ENCODE measurements around the gene BDP1.
"Not testable (repeated sequence)": the region's sequence is repeated elsewhere in the genome, so short reads cannot be mapped to it uniquely, and the experiment has no call there.

The BDP1 gene

GRCh38 chr5:71533615-71534014, 78.2 kb downstream of the BDP1 start:
- H3K36me3 ChIP-seq (ENCODE audit: low read length), result peaks cover 27% of the 10 kb centered on the region; the same call in 1 of the 2 replicates
- H3F3A ChIP-seq (ENCODE audit: insufficient read depth), result 0 out of 2 replicates have a peak, but pooled peaks cover 7% of the 10 kb centered on the region
- H3K9ac ChIP-seq (ENCODE audit: low read length), result no peak overlapping the region
- H3K27me3 ChIP-seq (ENCODE audit: low read length), result no peaks in the 10 kb centered on the region
- H3K27ac ChIP-seq (ENCODE audit: low read depth, low read length), result no peak overlapping the region
- H3K9me3 ChIP-seq (ENCODE audit: insufficient read depth, low read length), result no peaks in the 10 kb centered on the region
- TF ChIP-seq, protein P1, sequence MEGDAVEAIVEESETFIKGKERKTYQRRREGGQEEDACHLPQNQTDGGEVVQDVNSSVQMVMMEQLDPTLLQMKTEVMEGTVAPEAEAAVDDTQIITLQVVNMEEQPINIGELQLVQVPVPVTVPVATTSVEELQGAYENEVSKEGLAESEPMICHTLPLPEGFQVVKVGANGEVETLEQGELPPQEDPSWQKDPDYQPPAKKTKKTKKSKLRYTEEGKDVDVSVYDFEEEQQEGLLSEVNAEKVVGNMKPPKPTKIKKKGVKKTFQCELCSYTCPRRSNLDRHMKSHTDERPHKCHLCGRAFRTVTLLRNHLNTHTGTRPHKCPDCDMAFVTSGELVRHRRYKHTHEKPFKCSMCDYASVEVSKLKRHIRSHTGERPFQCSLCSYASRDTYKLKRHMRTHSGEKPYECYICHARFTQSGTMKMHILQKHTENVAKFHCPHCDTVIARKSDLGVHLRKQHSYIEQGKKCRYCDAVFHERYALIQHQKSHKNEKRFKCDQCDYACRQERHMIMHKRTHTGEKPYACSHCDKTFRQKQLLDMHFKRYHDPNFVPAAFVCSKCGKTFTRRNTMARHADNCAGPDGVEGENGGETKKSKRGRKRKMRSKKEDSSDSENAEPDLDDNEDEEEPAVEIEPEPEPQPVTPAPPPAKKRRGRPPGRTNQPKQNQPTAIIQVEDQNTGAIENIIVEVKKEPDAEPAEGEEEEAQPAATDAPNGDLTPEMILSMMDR (IDR thresholded peaks at IDR 0.05; ENCODE audit: insufficient read depth, low read length, poor library complexity, severe bottlenecking), result no peak
- TF ChIP-seq EZH2phosphoT487 (conservative IDR thresholded peaks at IDR 0.05; ENCODE audit: low read length), result no peak
- no peak overlapping the region for H3K4me2 ChIP-seq (ENCODE audit: low read depth, low read length, poor library complexity, severe bottlenecking)
- no peaks in the 10 kb centered on the region for H3K79me2 ChIP-seq (ENCODE audit: insufficient read depth, low read length)
- no peaks in the 10 kb centered on the region for H4K20me1 ChIP-seq (ENCODE audit: low read depth, low read length)
- no peak overlapping the region for H2AFZ ChIP-seq (ENCODE audit: low read depth, low read length, severe bottlenecking)
- H3K4me3 ChIP-seq (ENCODE audit: insufficient read depth, low read length, poor library complexity, severe bottlenecking), result no peak overlapping the region
- no peaks in the 10 kb centered on the region for H3K9me2 ChIP-seq (replicated peaks; ENCODE audit: insufficient read depth, low read length)

- Histone ChIP-seq H3K9ac (ENCODE audit: low read length) (no peak overlapping the region), H3K36me3 (ENCODE audit: low read length) (peaks cover 33% of the 10 kb centered on the region; the same call in 1 of the 2 replicates), H3K27me3 (ENCODE audit: low read length) (no peaks in the 10 kb centered on the region), H3K9me2 (replicated peaks; ENCODE audit: insufficient read depth, low read length) (no peaks in the 10 kb centered on the region), H3K27ac (ENCODE audit: low read depth, low read length) (no peak overlapping the region), H3K79me2 (ENCODE audit: insufficient read depth, low read length) (no peaks in the 10 kb centered on the region), H3K9me3 (ENCODE audit: insufficient read depth, low read length) (no peaks in the 10 kb centered on the region), H3K4me2 (ENCODE audit: low read depth, low read length, poor library complexity, severe bottlenecking) (no peak overlapping the region), H3K4me3 (ENCODE audit: insufficient read depth, low read length, poor library complexity, severe bottlenecking) (no peak overlapping the region), H2AFZ (ENCODE audit: low read depth, low read length, severe bottlenecking) (no peak overlapping the region), H3F3A (ENCODE audit: insufficient read depth) (no peaks in the 10 kb centered on the region), H4K20me1 (ENCODE audit: low read depth, low read length) (no peaks in the 10 kb centered on the region)
- TF ChIP-seq, protein P1 (IDR thresholded peaks at IDR 0.05; ENCODE audit: insufficient read depth, low read length, poor library complexity, severe bottlenecking), result no peak
- TF ChIP-seq EZH2phosphoT487 (conservative IDR thresholded peaks at IDR 0.05; ENCODE audit: low read length), result no peak
Observed at GRCh38 chr5:71537687-71538086, 82.2 kb downstream of the BDP1 start.

GRCh38 chr5:71550885-71551284, 95.4 kb downstream of the BDP1 start:
- peaks cover 38% of the 10 kb centered on the region for H3K36me3 ChIP-seq (ENCODE audit: low read length)
- H3K4me3 ChIP-seq (ENCODE audit: insufficient read depth, low read length, poor library complexity, severe bottlenecking); H3K9me3 ChIP-seq (ENCODE audit: insufficient read depth, low read length); H3F3A ChIP-seq (ENCODE audit: insufficient read depth); H3K27ac ChIP-seq (ENCODE audit: low read depth, low read length); H3K9ac ChIP-seq (ENCODE audit: low read length); H4K20me1 ChIP-seq (ENCODE audit: low read depth, low read length); H2AFZ ChIP-seq (ENCODE audit: low read depth, low read length, severe bottlenecking); H3K4me2 ChIP-seq (ENCODE audit: low read depth, low read length, poor library complexity, severe bottlenecking); H3K27me3 ChIP-seq (ENCODE audit: low read length); H3K9me2 ChIP-seq (replicated peaks; ENCODE audit: insufficient read depth, low read length); H3K79me2 ChIP-seq (ENCODE audit: insufficient read depth, low read length): not testable (repeated sequence)

DNA sequence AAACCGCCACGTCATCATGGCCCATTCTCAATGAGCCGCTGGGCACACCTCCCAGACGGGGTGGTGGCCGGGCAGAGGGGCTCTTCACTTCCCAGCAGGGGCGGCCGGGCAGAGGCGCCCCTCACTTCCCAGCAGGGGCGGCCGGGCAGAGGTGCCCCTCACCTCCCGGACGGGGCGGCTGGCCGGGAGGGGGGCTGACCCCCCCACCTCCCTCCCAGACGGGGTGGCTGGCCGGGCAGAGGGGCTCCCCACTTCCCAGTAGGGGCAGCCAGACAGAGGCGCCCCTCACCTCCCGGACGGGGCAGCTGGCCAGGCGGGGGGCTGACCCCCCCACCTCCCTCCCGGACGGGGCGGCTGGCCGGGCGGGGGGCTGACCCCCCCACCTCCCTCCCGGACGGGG, 96.1 kb downstream of the BDP1 start:
- peaks cover 44% of the 10 kb centered on the region for H3K36me3 ChIP-seq (ENCODE audit: low read length)
- H3K79me2 ChIP-seq (ENCODE audit: insufficient read depth, low read length); H3K9ac ChIP-seq (ENCODE audit: low read length); H3K9me2 ChIP-seq (replicated peaks; ENCODE audit: insufficient read depth, low read length); H3K9me3 ChIP-seq (ENCODE audit: insufficient read depth, low read length); H3K4me3 ChIP-seq (ENCODE audit: insufficient read depth, low read length, poor library complexity, severe bottlenecking); H3K27me3 ChIP-seq (ENCODE audit: low read length); H2AFZ ChIP-seq (ENCODE audit: low read depth, low read length, severe bottlenecking); H3K27ac ChIP-seq (ENCODE audit: low read depth, low read length); H4K20me1 ChIP-seq (ENCODE audit: low read depth, low read length); H3K4me2 ChIP-seq (ENCODE audit: low read depth, low read length, poor library complexity, severe bottlenecking); H3F3A ChIP-seq (ENCODE audit: insufficient read depth): not testable (repeated sequence)

DNA sequence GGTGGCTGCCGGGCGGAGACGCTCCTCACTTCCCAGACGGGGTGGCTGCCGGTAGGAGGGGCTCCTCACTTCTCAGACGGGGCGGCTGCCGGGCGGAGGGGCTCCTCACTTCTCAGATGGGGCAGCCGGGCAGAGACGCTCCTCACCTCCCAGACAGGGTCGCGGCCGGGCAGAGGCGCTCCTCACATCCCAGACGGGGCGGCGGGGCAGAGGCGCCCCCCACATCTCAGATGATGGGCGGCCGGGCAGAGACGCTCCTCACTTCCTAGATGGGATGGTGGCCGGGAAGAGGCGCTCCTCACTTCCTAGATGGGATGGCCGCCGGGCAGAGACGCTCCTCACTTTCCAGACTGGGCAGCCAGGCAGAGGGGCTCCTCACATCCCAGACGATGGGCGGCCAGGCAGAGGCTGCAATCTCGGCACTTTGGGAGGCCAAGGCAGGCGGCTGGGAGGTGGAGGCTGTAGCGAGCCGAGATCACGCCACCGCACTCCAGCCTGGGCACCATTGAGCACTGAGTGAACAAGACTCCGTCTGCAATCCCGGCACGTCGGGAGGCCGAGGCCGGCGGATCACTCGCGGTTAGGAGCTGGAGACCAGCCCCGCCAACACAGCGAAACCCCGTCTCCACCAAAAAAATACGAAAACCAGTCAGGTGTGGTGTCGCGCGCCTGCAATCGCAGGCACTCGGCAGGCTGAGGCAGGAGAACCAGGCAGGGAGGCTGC, 96.7 kb downstream of the BDP1 start:
- H3F3A ChIP-seq (ENCODE audit: insufficient read depth); H3K9me3 ChIP-seq (ENCODE audit: insufficient read depth, low read length); H3K4me3 ChIP-seq (ENCODE audit: insufficient read depth, low read length, poor library complexity, severe bottlenecking); H4K20me1 ChIP-seq (ENCODE audit: low read depth, low read length); H3K9ac ChIP-seq (ENCODE audit: low read length); H3K27ac ChIP-seq (ENCODE audit: low read depth, low read length); H3K4me2 ChIP-seq (ENCODE audit: low read depth, low read length, poor library complexity, severe bottlenecking); H3K27me3 ChIP-seq (ENCODE audit: low read length); H2AFZ ChIP-seq (ENCODE audit: low read depth, low read length, severe bottlenecking); H3K9me2 ChIP-seq (replicated peaks; ENCODE audit: insufficient read depth, low read length); H3K79me2 ChIP-seq (ENCODE audit: insufficient read depth, low read length): not testable (repeated sequence)
- peaks cover 47% of the 10 kb centered on the region for H3K36me3 ChIP-seq (ENCODE audit: low read length)
